Measurements from ENCODE around the gene COX4I1.

The COX4I1 gene

GRCh38 chr16:85839681-85840240 is 40.3 kb downstream of the COX4I1 start:
- TF ChIP-seq CTCF (IDR thresholded peaks at IDR 0.05; ENCODE audit: low read depth, low read length) = no peak
- no peak overlapping the region for H3K4me3 ChIP-seq (replicated peaks in 1 of 2; ENCODE audit: low read depth in 2 of 2, low read length in 2 of 2)

GRCh38 chr16:85840395-85840794 is 40.9 kb downstream of the COX4I1 start:
- H3K4me3 ChIP-seq (replicated peaks in 1 of 2; ENCODE audit: low read depth in 2 of 2, low read length in 2 of 2) = no peak overlapping the region
- no peak for TF ChIP-seq CTCF (IDR thresholded peaks at IDR 0.05; ENCODE audit: low read depth, low read length)
- no peak for DNase-seq (ENCODE audit: low read depth in 2 of 2)

More at GRCh38 chr16:85839681-85840240, 40.3 kb downstream of the COX4I1 start:
- no peak for DNase-seq (ENCODE audit: low read depth in 2 of 2)

GRCh38 chr16:85840801-85841200 is 41.3 kb downstream of the COX4I1 start:
- no peak for TF ChIP-seq CTCF (IDR thresholded peaks at IDR 0.05; ENCODE audit: low read depth, low read length)
- no peak for DNase-seq (ENCODE audit: low read depth in 2 of 2)
- no peak overlapping the region for H3K4me3 ChIP-seq (replicated peaks in 1 of 2; ENCODE audit: low read depth in 2 of 2, low read length in 2 of 2)

GRCh38 chr16:85842435-85842834 is 42.9 kb downstream of the COX4I1 start:
- no peak overlapping the region for H3K4me3 ChIP-seq (replicated peaks in 1 of 2; ENCODE audit: low read depth in 2 of 2, low read length in 2 of 2)
- no peak for DNase-seq (ENCODE audit: low read depth in 2 of 2)
- TF ChIP-seq CTCF (IDR thresholded peaks at IDR 0.05; ENCODE audit: low read depth, low read length) = no peak

- no peak overlapping the region for H3K4me3 ChIP-seq (replicated peaks in 1 of 2; ENCODE audit: low read depth in 2 of 2, low read length in 2 of 2)
- TF ChIP-seq CTCF (IDR thresholded peaks at IDR 0.05; ENCODE audit: low read depth, low read length) = no peak
- DNase-seq (ENCODE audit: low read depth in 2 of 2) = no peak
Measured at GRCh38 chr16:85842848-85843247, 43.4 kb downstream of the COX4I1 start.

GRCh38 chr16:85843471-85844168 is 44.1 kb downstream of the COX4I1 start:
- TF ChIP-seq CTCF (IDR thresholded peaks at IDR 0.05; ENCODE audit: low read depth, low read length) = no peak
- DNase-seq (ENCODE audit: low read depth in 2 of 2) = no peak
- no peak overlapping the region for H3K4me3 ChIP-seq (replicated peaks in 1 of 2; ENCODE audit: low read depth in 2 of 2, low read length in 2 of 2)

- DNase-seq (ENCODE audit: low read depth in 2 of 2) = no peak
- TF ChIP-seq CTCF (IDR thresholded peaks at IDR 0.05; ENCODE audit: low read depth, low read length) = no peak
- H3K4me3 ChIP-seq (replicated peaks in 1 of 2; ENCODE audit: low read depth in 2 of 2, low read length in 2 of 2) = no peak overlapping the region
Measured at GRCh38 chr16:85844169-85844481, 44.6 kb downstream of the COX4I1 start.

Data from cardiac fibroblast (primary cell).